A673 (cell line): ENCODE results near the gene OR10A2. TPM values are rescaled to one million over a fixed set of nuclear protein-coding genes. Genes with fewer than 3 reads are reported as not detected.

Experiments
- BruUV-seq: library from RNA; stranded (reverse); fragments of 400-500 nt; replicated peaks from 2 replicates; lab custom pipeline; 2021; lab: Mats Ljungman, UMichigan
- CTCF ChIA-PET: fragments of 300-600 bp; sonication (Branson Sonifier 250); formaldehyde crosslinking; loops from one replicate; lab custom pipeline; 2022; ENCODE audit warnings: antibody characterized with exemption; lab: Charles Lee
- POLR2A ChIA-PET: fragments of 300-600 bp; sonication (Branson Sonifier 250); formaldehyde crosslinking; loops from one replicate; lab custom pipeline; 2022; ENCODE audit warnings: antibody characterized with exemption; ENCODE audit not compliant: low non-redundant PET; lab: Charles Lee
- DNase-seq: peaks from one replicate; pipeline ENCODE4 v3.0.0-alpha.2; 2015; ENCODE audit warnings: low spot score
- H3K27ac ChIP-seq: fragments of 200-600 bp; sonication (generic); 2 replicates; pipeline ENCODE4 v1.5.1; 2016; ENCODE audit warnings: mixed run types, low read depth, mild to moderate bottlenecking, mixed read lengths, antibody characterized with exemption, low read length; ENCODE audit not compliant: poor library complexity, severe bottlenecking
- H3K27me3 ChIP-seq: fragments of 200-600 bp; sonication (generic); replicated peaks from 2 replicates; pipeline ENCODE4 v1.6.1; 2017; ENCODE audit warnings: mixed run types, low read depth, mild to moderate bottlenecking, mixed read lengths, antibody characterized with exemption, low read length; ENCODE audit not compliant: insufficient read depth, poor library complexity
- H3K36me3 ChIP-seq: fragments of 200-600 bp; sonication (generic); 2 replicates; pipeline ENCODE4 v1.6.1; 2016; ENCODE audit warnings: mixed run types, mild to moderate bottlenecking, mixed read lengths, antibody characterized with exemption, low read length; ENCODE audit not compliant: insufficient read depth, poor library complexity, severe bottlenecking
- H3K4me1 ChIP-seq: fragments of 200-600 bp; sonication (generic); 2 replicates; pipeline ENCODE4 v1.6.1; 2017; ENCODE audit warnings: mixed run types, mild to moderate bottlenecking, mixed read lengths, antibody characterized with exemption, low read length; ENCODE audit not compliant: insufficient read depth, poor library complexity, severe bottlenecking
- H3K4me3 ChIP-seq: fragments of 200-600 bp; sonication (generic); 2 replicates; pipeline ENCODE4 v1.5.1; 2016; ENCODE audit warnings: low read depth, mixed run types, mild to moderate bottlenecking, mixed read lengths, low read length; ENCODE audit not compliant: poor library complexity, severe bottlenecking
- H3K9me3 ChIP-seq: fragments of 200-600 bp; sonication (generic); 2 replicates; pipeline ENCODE4 v1.6.1; 2016; ENCODE audit warnings: mixed run types, low read depth, mild to moderate bottlenecking, mixed read lengths, antibody characterized with exemption, low read length; ENCODE audit not compliant: poor library complexity, severe bottlenecking
- CTCF ChIP-seq: fragments of 300-800, 200-600 bp; sonication (generic); conservative IDR thresholded peaks from 2 replicates; pipeline ENCODE4 v1.5.1; 2017; ENCODE audit warnings: low read depth, mild to moderate bottlenecking, antibody characterized with exemption, low read length, moderate library complexity, mixed read lengths
- EZH2 ChIP-seq: fragments of 200-600 bp; sonication (generic); IDR thresholded peaks from 2 replicates; pipeline ENCODE4 v1.6.1; 2017; ENCODE audit warnings: borderline replicate concordance, low read depth, mild to moderate bottlenecking, mixed read lengths, antibody characterized with exemption, low read length; ENCODE audit not compliant: poor library complexity, severe bottlenecking
- intact Hi-C: fragments of 100-400 bp; cut with micrococcal nuclease; formaldehyde crosslinking; loops from one replicate; pipeline ENCODE4 v1.10.0; 2022; ENCODE audit not compliant: unreplicated experiment
- total RNA-seq: library from RNA; stranded (reverse); gene quantifications from 2 replicates; pipeline ENCODE4 v1.2.3, GENCODE V29; 2021

Gene OR10A2
- total RNA-seq, 1 experiment from 2014 or later, result not detected

- no TSS peak for BruUV-seq
- H3K4me1 ChIP-seq, result no peaks in the 10 kb centered on the region
- CTCF ChIA-PET, result no interaction called here
- no peaks in the 10 kb centered on the region for H3K9me3 ChIP-seq
- intact Hi-C loops, result no loop called here
- H3K27ac ChIP-seq, result no peak overlapping the region
- DNase-seq, result no peak
- no peaks in the 10 kb centered on the region for H3K36me3 ChIP-seq
- H3K27me3 ChIP-seq, result no peaks in the 10 kb centered on the region
- TF ChIP-seq CTCF (no peak), EZH2 (no peak)
- POLR2A ChIA-PET, result no interaction called here
- H3K4me3 ChIP-seq, result no peak overlapping the region
These were observed 12.9 kb downstream of the OR10A2 start for GRCh38 chr11:6875761-6876160.

- Histone ChIP-seq H3K9me3 (no peaks in the 10 kb centered on the region), H3K27ac (no peak within 1 kb of the TSS), H3K4me3 (no peak within 1 kb of the TSS), H3K27me3 (no peaks in the 10 kb centered on the region), H3K4me1 (no peaks in the 10 kb centered on the region), H3K36me3 (no peaks in the 10 kb centered on the region)
- DNase-seq, result no peak
- no TSS peak for BruUV-seq
- intact Hi-C loops, result no loop called here
- TF ChIP-seq EZH2 (no peak), CTCF (no peak)
- POLR2A ChIA-PET, result no interaction called here
- CTCF ChIA-PET, result no interaction called here
These were observed 13.5 kb downstream of the OR10A2 start, which contains the start of gene OR10A4 for GRCh38 chr11:6876325-6876724. TSS of gene OR10A4 (plus strand) at chr11:6876625. CDS start at chr11:6876648, 23 bp downstream.

- no peak for TF ChIP-seq CTCF
- TF ChIP-seq EZH2, result no peak
- Histone ChIP-seq H3K4me3 (no peak overlapping the region), H3K27ac (no peak overlapping the region), H3K27me3 (no peaks in the 10 kb centered on the region), H3K36me3 (no peaks in the 10 kb centered on the region), H3K9me3 (no peaks in the 10 kb centered on the region), H3K4me1 (no peaks in the 10 kb centered on the region)
- no TSS peak for BruUV-seq
- CTCF ChIA-PET, result no interaction called here
- no peak for DNase-seq
- intact Hi-C loops, result no loop called here
- POLR2A ChIA-PET, result no interaction called here
These were observed 14.1 kb downstream of the OR10A2 start for GRCh38 chr11:6876914-6877313.
